ENCODE measurements around the gene VCL. TPM values are rescaled to one million over a fixed set of nuclear protein-coding genes. Genes with fewer than 3 reads are reported as not detected.

Gene VCL
- total RNA-seq, 1 experiment from 2014 or later: 495 TPM

DNA sequence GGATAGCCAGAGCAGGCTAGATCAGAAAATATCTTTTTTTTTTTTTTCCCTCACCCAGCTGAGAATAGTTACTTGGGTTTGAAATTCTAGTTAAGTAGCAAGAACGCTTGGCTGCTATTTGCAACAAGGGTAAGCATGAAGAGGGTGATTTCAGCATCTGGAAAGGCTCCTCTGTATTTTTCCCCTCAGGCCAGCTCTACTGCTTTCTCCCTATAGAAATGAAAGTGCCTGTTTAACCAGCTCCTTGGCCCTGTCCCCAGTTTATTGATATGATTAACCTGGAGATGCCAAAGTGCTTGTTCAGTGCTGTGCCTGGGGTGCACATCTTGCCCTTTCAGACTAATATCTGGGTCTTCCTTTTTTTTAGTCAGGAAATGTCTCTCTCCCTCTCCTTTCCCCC is 115.6 kb downstream of the VCL start:
- Histone ChIP-seq H3K4me1 (ENCODE audit: control insufficient read depth, insufficient read depth, low read length) (no peaks in the 10 kb centered on the region), H3K4me3 (ENCODE audit: low read depth in 2 of 2, low read length in 2 of 2) (no peak overlapping the region), H3K27me3 (ENCODE audit: control insufficient read depth, insufficient read depth, low read length) (no peaks in the 10 kb centered on the region), H3K27ac (ENCODE audit: low read length) (no peak overlapping the region), H3K36me3 (ENCODE audit: control insufficient read depth, insufficient read depth, low read length) (peaks cover 61% of the 10 kb centered on the region), H3K9me3 (ENCODE audit: control insufficient read depth, insufficient read depth, low read depth, low read length) (no peaks in the 10 kb centered on the region)
- no TSS peak for BruUV-seq (replicated peaks)
- ChIA-PET POLR2A (interaction anchor here (1.5 kb wide), 1 partner anchor 17 kb away, joined by 7 read pairs; no protein-coding TSS in a partner anchor), CTCF (interaction anchor here (0.5 kb wide), 1 partner anchor 478 kb away, joined by 3 read pairs; no protein-coding TSS in a partner anchor)
- DNase-seq (ENCODE audit: low read depth, low spot score) (no peak), ATAC-seq (no peak)
- intact Hi-C loops (cut with micrococcal nuclease; ENCODE audit: unreplicated experiment): no loop called here
- no peak for TF ChIP-seq REST (IDR thresholded peaks at IDR 0.05; ENCODE audit: insufficient read depth in 1 of 2, low read depth in 2 of 2, low read length in 1 of 2)
- no peak for TF ChIP-seq POLR2AphosphoS5 (IDR thresholded peaks at IDR 0.05; ENCODE audit: low read depth, low read length)
- no peak for TF ChIP-seq TCF7L2 (IDR thresholded peaks at IDR 0.05; ENCODE audit: low read depth, low read length)
- TF ChIP-seq, protein P1, sequence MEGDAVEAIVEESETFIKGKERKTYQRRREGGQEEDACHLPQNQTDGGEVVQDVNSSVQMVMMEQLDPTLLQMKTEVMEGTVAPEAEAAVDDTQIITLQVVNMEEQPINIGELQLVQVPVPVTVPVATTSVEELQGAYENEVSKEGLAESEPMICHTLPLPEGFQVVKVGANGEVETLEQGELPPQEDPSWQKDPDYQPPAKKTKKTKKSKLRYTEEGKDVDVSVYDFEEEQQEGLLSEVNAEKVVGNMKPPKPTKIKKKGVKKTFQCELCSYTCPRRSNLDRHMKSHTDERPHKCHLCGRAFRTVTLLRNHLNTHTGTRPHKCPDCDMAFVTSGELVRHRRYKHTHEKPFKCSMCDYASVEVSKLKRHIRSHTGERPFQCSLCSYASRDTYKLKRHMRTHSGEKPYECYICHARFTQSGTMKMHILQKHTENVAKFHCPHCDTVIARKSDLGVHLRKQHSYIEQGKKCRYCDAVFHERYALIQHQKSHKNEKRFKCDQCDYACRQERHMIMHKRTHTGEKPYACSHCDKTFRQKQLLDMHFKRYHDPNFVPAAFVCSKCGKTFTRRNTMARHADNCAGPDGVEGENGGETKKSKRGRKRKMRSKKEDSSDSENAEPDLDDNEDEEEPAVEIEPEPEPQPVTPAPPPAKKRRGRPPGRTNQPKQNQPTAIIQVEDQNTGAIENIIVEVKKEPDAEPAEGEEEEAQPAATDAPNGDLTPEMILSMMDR (IDR thresholded peaks at IDR 0.05): no peak
- no peak for TF ChIP-seq SIN3A (IDR thresholded peaks at IDR 0.05; ENCODE audit: borderline replicate concordance, insufficient read depth, low read depth, low read length)
- in situ Hi-C loops (cut with HindIII; ENCODE audit: low pct_unique_long_range_greater_than_20kb, low sequenced_read_pairs): no loop called here

DNA sequence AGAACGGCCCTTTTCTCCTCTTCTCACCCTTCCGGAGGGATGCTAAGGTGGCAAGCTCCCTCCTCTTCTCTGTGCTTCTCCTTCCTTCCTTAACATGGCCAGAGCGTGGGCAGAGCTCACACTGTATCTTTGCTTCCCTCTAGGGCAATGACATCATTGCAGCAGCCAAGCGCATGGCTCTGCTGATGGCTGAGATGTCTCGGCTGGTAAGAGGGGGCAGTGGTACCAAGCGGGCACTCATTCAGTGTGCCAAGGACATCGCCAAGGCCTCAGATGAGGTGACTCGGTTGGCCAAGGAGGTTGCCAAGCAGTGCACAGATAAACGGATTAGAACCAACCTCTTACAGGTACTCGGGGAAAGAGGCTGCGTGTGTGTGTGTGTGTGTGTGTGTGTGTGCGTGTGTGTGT is 116.1 kb downstream of the VCL start:
- Histone ChIP-seq H3K4me3 (ENCODE audit: low read depth in 2 of 2, low read length in 2 of 2) (no peak overlapping the region), H3K27ac (ENCODE audit: low read length) (no peak overlapping the region), H3K36me3 (ENCODE audit: control insufficient read depth, insufficient read depth, low read length) (peaks cover 61% of the 10 kb centered on the region), H3K27me3 (ENCODE audit: control insufficient read depth, insufficient read depth, low read length) (no peaks in the 10 kb centered on the region), H3K9me3 (ENCODE audit: control insufficient read depth, insufficient read depth, low read depth, low read length) (no peaks in the 10 kb centered on the region), H3K4me1 (ENCODE audit: control insufficient read depth, insufficient read depth, low read length) (no peaks in the 10 kb centered on the region)
- no peak for DNase-seq (ENCODE audit: low read depth, low spot score)
- POLR2A ChIA-PET: interaction anchor here (1.5 kb wide), 1 partner anchor 18 kb away, joined by 7 read pairs; no protein-coding TSS in a partner anchor
- CTCF ChIA-PET: interaction anchor here (0.6 kb wide), 1 partner anchor 990 kb away, joined by 3 read pairs; no protein-coding TSS in a partner anchor
- BruUV-seq (replicated peaks): no TSS peak
- intact Hi-C loops (cut with micrococcal nuclease; ENCODE audit: unreplicated experiment) (no loop called here), in situ Hi-C loops (cut with HindIII; ENCODE audit: low pct_unique_long_range_greater_than_20kb, low sequenced_read_pairs) (no loop called here)
- ATAC-seq: no peak
- TF ChIP-seq TCF7L2 (IDR thresholded peaks at IDR 0.05; ENCODE audit: low read depth, low read length) (no peak), POLR2AphosphoS5 (IDR thresholded peaks at IDR 0.05; ENCODE audit: low read depth, low read length) (no peak), SIN3A (IDR thresholded peaks at IDR 0.05; ENCODE audit: borderline replicate concordance, insufficient read depth, low read depth, low read length) (no peak), REST (IDR thresholded peaks at IDR 0.05; ENCODE audit: insufficient read depth in 1 of 2, low read depth in 2 of 2, low read length in 1 of 2) (no peak)
- TF ChIP-seq, protein P1 (IDR thresholded peaks at IDR 0.05): no peak

All from Panc1 (cell line).